ENCODE data around the gene TOB1. TPM values are rescaled to one million over a fixed set of nuclear protein-coding genes. Genes with fewer than 3 reads are reported as not detected.

TOB1 gene
- total and polyA plus RNA-seq, 10 donors = 6.3 to 42.3 (median 23.1) TPM

DNA sequence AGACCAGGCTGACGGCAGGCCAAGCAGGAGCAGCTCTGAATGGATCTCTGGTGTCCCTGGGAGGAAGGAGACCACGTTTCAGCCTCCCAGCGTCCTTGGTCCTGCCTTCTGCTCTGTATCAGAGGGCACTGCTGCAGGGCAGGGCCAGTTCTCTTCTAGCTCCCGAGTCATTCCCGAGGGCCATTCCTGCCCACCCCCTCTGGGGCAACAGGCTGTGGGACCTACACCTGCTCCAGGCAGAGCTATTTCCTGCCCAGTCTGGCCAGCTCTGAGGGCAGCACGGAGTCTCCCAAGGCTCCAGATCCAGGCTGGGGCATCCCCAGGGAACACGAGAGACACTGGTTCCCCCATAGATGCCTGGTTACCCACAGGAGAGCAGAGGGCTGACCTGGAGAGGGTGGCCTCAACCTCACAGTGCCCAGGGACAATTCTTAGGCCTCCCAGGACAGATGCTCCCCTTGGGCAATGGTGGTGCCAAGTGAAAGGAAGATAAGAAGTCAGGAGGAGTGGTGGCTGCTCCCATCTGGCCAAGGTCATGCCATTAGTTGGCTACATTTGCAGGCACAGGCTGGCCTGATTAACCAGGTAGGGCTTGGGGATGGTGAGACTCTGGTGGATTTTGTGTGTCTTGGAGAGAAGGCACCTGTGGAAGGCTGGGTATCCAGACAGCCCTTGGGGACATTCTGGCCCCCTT is 28.7 kb downstream of the TOB1 start:
- Histone ChIP-seq H3K9me3 (no peaks in the 10 kb centered on the region), H3K4me1 (peaks cover 0 to 6% (median 3%) of the 10 kb centered on the region in 6 donors), H3K36me3 (no peaks in the 10 kb centered on the region), H3K27ac (no peak overlapping the region), H3K27me3 (replicated peaks in 1 of 7) (peaks cover 0 to 26% (median 0%) of the 10 kb centered on the region in 7 donors), H3K4me3 (no peak overlapping the region)
- DNase-seq = no peak
- 71 to 81% (median 76%) methylated on average over 5 to 7 of the region's 7 CpGs for WGBS, 5 donors
- intact Hi-C loops (cut with DNase I; ENCODE audit: low total_unique reads) = no loop called here
- TF ChIP-seq POLR2AphosphoS5 (IDR thresholded peaks at IDR 0.05) (no peak), POLR2A (IDR thresholded peaks at IDR 0.05) (no peak)
- TF ChIP-seq, protein P1, sequence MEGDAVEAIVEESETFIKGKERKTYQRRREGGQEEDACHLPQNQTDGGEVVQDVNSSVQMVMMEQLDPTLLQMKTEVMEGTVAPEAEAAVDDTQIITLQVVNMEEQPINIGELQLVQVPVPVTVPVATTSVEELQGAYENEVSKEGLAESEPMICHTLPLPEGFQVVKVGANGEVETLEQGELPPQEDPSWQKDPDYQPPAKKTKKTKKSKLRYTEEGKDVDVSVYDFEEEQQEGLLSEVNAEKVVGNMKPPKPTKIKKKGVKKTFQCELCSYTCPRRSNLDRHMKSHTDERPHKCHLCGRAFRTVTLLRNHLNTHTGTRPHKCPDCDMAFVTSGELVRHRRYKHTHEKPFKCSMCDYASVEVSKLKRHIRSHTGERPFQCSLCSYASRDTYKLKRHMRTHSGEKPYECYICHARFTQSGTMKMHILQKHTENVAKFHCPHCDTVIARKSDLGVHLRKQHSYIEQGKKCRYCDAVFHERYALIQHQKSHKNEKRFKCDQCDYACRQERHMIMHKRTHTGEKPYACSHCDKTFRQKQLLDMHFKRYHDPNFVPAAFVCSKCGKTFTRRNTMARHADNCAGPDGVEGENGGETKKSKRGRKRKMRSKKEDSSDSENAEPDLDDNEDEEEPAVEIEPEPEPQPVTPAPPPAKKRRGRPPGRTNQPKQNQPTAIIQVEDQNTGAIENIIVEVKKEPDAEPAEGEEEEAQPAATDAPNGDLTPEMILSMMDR (IDR thresholded peaks at IDR 0.05 in 8 of 11, conservative IDR thresholded peaks at IDR 0.05 in 3 of 11) = no peak

- H3K4me3 ChIP-seq = no peak overlapping the region
- H3K27me3 ChIP-seq (replicated peaks in 1 of 7) = peaks cover 0 to 26% (median 0%) of the 10 kb centered on the region in 7 donors
- no peak for DNase-seq
- H3K36me3 ChIP-seq = no peaks in the 10 kb centered on the region
- intact Hi-C loops (cut with DNase I; ENCODE audit: low total_unique reads) = no loop called here
- 56 to 89% (median 88%) methylated on average over 3 to 11 of the region's 11 CpGs for WGBS, 5 donors
- H3K27ac ChIP-seq = no peak overlapping the region
- peaks cover 0 to 6% (median 1%) of the 10 kb centered on the region in 6 donors for H3K4me1 ChIP-seq
- TF ChIP-seq POLR2A (IDR thresholded peaks at IDR 0.05) (no peak), POLR2AphosphoS5 (IDR thresholded peaks at IDR 0.05) (no peak)
- TF ChIP-seq, protein P1 (IDR thresholded peaks at IDR 0.05 in 8 of 11, conservative IDR thresholded peaks at IDR 0.05 in 3 of 11) = no peak
- no peaks in the 10 kb centered on the region for H3K9me3 ChIP-seq
Measured at GRCh38 chr17:50836826-50837225, 29.3 kb downstream of the TOB1 start.

DNA sequence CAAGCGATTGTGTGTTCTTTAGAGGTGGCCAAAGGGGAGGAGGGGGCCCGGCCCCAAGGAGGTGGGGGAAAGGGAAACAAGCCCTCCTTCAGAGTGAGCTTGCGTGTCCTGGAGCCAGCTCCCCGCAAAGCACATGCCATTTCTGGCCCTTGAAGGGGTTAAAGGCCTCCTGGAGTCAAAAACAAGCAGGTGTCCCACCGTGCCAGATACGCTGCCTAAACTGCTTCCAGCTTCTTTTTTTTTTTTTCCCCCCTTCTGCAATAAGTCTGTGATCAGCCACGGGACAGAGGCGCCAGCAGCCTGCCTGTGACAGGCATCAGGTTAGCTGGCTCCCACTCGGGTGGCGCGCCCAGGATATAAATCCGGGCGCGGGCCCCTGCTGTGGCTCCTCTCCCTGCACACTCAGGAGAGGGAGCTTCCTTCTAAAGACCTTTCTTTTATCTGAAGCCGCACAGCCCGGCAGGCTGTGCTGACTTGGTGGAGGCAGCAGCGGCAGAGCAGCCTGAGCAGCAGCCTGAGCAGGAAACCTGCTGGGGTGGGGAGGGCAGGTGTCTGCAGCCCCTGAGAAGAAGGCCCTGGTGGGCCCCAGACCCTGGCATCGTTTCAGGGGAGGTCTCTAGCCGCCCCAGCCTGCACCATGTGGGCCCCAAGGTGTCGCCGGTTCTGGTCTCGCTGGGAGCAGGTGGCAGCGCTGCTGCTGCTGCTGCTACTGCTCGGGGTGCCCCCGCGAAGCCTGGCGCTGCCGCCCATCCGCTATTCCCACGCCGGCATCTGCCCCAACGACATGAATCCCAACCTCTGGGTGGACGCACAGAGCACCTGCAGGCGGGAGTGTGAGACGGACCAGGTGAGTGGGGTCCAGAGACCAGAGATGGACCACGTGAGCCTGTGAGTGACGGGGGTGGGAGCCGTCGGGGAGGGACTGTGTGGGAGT is 30.6 kb downstream of the TOB1 start, which contains the start of gene WFIKKN2:
Gene WFIKKN2, plus strand, starts transcription at position 286 of the 934 bp plus-strand sequence. Its CDS starts 352 bp downstream, at position 638.
- no peak for DNase-seq
- Histone ChIP-seq H3K9me3 (no peaks in the 10 kb centered on the region), H3K27ac (no peak within 1 kb of the TSS), H3K4me3 (peak within 1 kb of the TSS in 2 of 8 donors; percentile 18 to 36), H3K27me3 (replicated peaks in 1 of 7) (peaks cover 0 to 29% (median 0%) of the 10 kb centered on the region in 7 donors), H3K4me1 (peaks cover 0 to 6% (median 0%) of the 10 kb centered on the region in 6 donors), H3K36me3 (no peaks in the 10 kb centered on the region)
- intact Hi-C loops (cut with DNase I; ENCODE audit: low total_unique reads) = no loop called here
- WGBS, 5 donors = 57 to 60% (median 59%) methylated on average over 30 to 39 of the region's 39 CpGs
- TF ChIP-seq, protein P1 (IDR thresholded peaks at IDR 0.05 in 8 of 11, conservative IDR thresholded peaks at IDR 0.05 in 3 of 11) = no peak
- no peak for TF ChIP-seq POLR2A (IDR thresholded peaks at IDR 0.05)
- TF ChIP-seq POLR2AphosphoS5 (IDR thresholded peaks at IDR 0.05) = no peak

All from spleen (tissue), 11 donors.